Measurements from ENCODE around the gene FGF8.

GRCh38 chr10:101769541-101770180 is 6.3 kb downstream of the FGF8 start:
- TF ChIP-seq, protein P1, sequence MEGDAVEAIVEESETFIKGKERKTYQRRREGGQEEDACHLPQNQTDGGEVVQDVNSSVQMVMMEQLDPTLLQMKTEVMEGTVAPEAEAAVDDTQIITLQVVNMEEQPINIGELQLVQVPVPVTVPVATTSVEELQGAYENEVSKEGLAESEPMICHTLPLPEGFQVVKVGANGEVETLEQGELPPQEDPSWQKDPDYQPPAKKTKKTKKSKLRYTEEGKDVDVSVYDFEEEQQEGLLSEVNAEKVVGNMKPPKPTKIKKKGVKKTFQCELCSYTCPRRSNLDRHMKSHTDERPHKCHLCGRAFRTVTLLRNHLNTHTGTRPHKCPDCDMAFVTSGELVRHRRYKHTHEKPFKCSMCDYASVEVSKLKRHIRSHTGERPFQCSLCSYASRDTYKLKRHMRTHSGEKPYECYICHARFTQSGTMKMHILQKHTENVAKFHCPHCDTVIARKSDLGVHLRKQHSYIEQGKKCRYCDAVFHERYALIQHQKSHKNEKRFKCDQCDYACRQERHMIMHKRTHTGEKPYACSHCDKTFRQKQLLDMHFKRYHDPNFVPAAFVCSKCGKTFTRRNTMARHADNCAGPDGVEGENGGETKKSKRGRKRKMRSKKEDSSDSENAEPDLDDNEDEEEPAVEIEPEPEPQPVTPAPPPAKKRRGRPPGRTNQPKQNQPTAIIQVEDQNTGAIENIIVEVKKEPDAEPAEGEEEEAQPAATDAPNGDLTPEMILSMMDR (IDR thresholded peaks at IDR 0.05; ENCODE audit: low read length), result no peak
- no peak for TF ChIP-seq EZH2 (IDR thresholded peaks at IDR 0.05; ENCODE audit: borderline replicate concordance, low read length)
